Smooth muscle cell (in vitro differentiated cells): Measurements from ENCODE around the gene RACGAP1. TPM values are rescaled to one million over a fixed set of nuclear protein-coding genes. Genes with fewer than 3 reads are reported as not detected.

Experiments
- DNase-seq: peaks from one replicate; lab custom pipeline; 2025; ENCODE audit not compliant: unreplicated experiment; lab: John Stamatoyannopoulos, UW
- H2AFZ ChIP-seq: fragments of 200-600 bp; sonication (generic); 2 replicates; pipeline ENCODE4 v1.6.0; 2016; ENCODE audit warnings: antibody characterized with exemption, low read depth, mild to moderate bottlenecking
- H3F3A ChIP-seq: fragments of 200-600 bp; sonication (generic); 2 replicates; pipeline ENCODE4 v1.6.0; 2017; ENCODE audit warnings: antibody characterized with exemption, low read depth
- H3K27ac ChIP-seq: fragments of 200-600 bp; sonication (generic); 2 replicates; pipeline ENCODE4 v1.5.1; 2016; ENCODE audit warnings: low read depth, mild to moderate bottlenecking
- H3K27me3 ChIP-seq: fragments of 200-600 bp; sonication (generic); 2 replicates; pipeline ENCODE4 v1.6.1; 2016; ENCODE audit warnings: low read depth, mild to moderate bottlenecking
- H3K36me3 ChIP-seq: fragments of 200-600 bp; sonication (generic); 2 replicates; pipeline ENCODE4 v1.5.1; 2016; ENCODE audit warnings: low read depth
- H3K4me1 ChIP-seq: fragments of 200-600 bp; sonication (generic); 2 replicates; pipeline ENCODE4 v1.5.1; 2016; ENCODE audit warnings: low read depth
- H3K4me2 ChIP-seq: fragments of 200-600 bp; sonication (generic); 2 replicates; pipeline ENCODE4 v1.6.0; 2016; ENCODE audit warnings: mild to moderate bottlenecking
- H3K4me3 ChIP-seq: fragments of 200-600 bp; sonication (generic); 2 replicates; pipeline ENCODE4 v1.5.1; 2016; ENCODE audit warnings: mild to moderate bottlenecking
- H3K79me2 ChIP-seq: fragments of 200-600 bp; sonication (generic); 2 replicates; pipeline ENCODE4 v1.6.0; 2016; ENCODE audit warnings: low read depth, mild to moderate bottlenecking
- H3K9ac ChIP-seq: fragments of 200-600 bp; sonication (generic); 2 replicates; pipeline ENCODE4 v1.6.0; 2016; ENCODE audit warnings: low read depth
- H3K9me3 ChIP-seq: fragments of 200-600 bp; sonication (generic); replicated peaks from 2 replicates; pipeline ENCODE4 v1.5.1; 2016; ENCODE audit warnings: low read depth
- H4K20me1 ChIP-seq: fragments of 200-600 bp; sonication (generic); 2 replicates; pipeline ENCODE4 v1.6.0; 2016; ENCODE audit warnings: low read depth
- CTCF ChIP-seq: fragments of 200-600 bp; sonication (generic); IDR thresholded peaks from 2 replicates; pipeline ENCODE4 v1.5.1; 2017; ENCODE audit warnings: borderline replicate concordance, mild to moderate bottlenecking, antibody characterized with exemption; ENCODE audit not compliant: insufficient read depth, poor library complexity, severe bottlenecking
- WGBS: methylation state at CpG from one replicate; pipeline ENCODE4 v1.1.7; 2016; ENCODE audit warnings: low lambda C conversion rate; 5-methylcytosine and 5-hydroxymethylcytosine counted together
- polyA plus RNA-seq: library from polyadenylated mRNA; unstranded; fragments of >200 nt; fragmentation: Nextera tagmentation; extraction: Ambion mirVana; gene quantifications from 2 replicates; pipeline ENCODE4 v1.2.1, GENCODE V29; 2016
- total RNA-seq: library from RNA; depleted of rRNA; stranded (reverse); fragments of >200 nt; gene quantifications from 2 replicates; pipeline ENCODE4 v1.2.3, GENCODE V29; 2014

The RACGAP1 gene
- total and polyA plus RNA-seq, 2 experiments from 2014 or later = 13.7 to 52.3 TPM

DNA sequence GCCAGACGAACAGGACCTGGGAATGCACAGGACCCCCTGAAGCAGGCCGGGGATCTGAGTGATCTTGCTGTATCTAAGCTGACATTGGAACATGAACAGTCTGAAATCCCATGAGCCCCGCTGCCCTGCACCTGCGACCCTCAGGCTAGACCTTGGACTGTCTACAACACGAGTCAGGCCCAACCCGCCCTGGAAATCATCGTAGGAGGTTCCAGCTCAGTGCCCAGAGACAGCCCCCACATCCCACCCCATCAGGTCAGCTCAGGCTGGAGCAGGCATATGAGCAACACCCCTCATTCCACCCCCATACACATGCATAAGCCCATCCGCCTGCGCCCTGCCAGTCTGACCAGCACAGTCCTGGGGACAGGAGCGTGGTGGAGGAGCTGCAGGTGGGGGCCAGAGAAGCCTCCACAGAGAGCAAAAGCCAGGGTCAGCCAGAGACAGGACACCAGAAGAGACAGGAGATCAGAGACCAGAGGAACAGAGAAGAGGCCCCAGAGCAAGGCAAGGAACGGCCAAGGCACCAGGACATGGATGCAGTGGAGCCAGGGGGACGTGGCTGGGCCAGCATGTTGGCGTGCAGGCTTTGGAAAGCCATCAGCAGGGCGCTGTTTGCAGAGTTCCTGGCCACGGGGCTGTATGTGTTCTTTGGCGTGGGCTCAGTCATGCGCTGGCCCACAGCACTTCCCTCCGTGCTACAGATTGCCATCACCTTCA, 52.5 kb downstream of the RACGAP1 start, which contains the start of gene AQP6:
Gene AQP6 (plus strand): TSS at position 307 of the 720 bp plus-strand sequence. CDS start 227 bp downstream, at position 534.
- Histone ChIP-seq H3K27me3 (peaks cover 46% of the 10 kb centered on the region), H3F3A (no peaks in the 10 kb centered on the region), H3K4me1 (no peaks in the 10 kb centered on the region), H3K79me2 (no peaks in the 10 kb centered on the region), H4K20me1 (no peaks in the 10 kb centered on the region), H3K27ac (no peak within 1 kb of the TSS), H3K4me2 (no peak within 1 kb of the TSS), H3K9ac (no peak within 1 kb of the TSS), H3K9me3 (no peaks in the 10 kb centered on the region), H3K36me3 (no peaks in the 10 kb centered on the region), H3K4me3 (no peak within 1 kb of the TSS), H2AFZ (no peak within 1 kb of the TSS)
- TF ChIP-seq CTCF = no peak
- no peak for DNase-seq
- 94% methylated on average over 16 of the region's 18 CpGs for WGBS

DNA sequence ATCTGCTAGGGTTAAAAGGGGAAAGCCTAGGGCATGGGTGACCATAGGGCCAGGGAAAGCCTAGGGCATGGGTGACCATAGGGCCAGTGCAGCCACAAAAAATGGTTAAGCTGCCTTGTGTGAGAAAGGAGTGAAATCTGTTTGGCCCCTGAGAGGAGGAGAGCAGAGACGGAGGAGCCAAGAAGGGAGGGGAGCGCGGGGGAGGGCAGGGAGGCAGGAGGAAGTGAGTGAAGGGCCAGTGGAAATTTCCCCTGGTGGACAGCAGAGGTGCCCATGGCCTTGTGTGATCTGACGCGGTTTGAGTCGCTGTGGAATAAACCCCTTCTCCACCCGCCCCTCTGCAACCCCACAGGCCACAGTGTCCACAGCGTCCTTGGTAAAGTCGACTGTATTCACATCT, 53.2 kb downstream of the RACGAP1 start:
- H3K9ac ChIP-seq = no peak overlapping the region
- H3K27ac ChIP-seq = no peak overlapping the region
- 94% methylated on average over 7 of the region's 9 CpGs for WGBS
- H2AFZ ChIP-seq = no peak overlapping the region
- TF ChIP-seq CTCF = no peak
- H3K36me3 ChIP-seq = no peaks in the 10 kb centered on the region
- H3K4me2 ChIP-seq = no peak overlapping the region
- no peak overlapping the region for H3K4me3 ChIP-seq
- H3K27me3 ChIP-seq = peaks cover 49% of the 10 kb centered on the region
- no peaks in the 10 kb centered on the region for H4K20me1 ChIP-seq
- no peaks in the 10 kb centered on the region for H3K79me2 ChIP-seq
- no peaks in the 10 kb centered on the region for H3F3A ChIP-seq
- no peak for DNase-seq
- no peaks in the 10 kb centered on the region for H3K9me3 ChIP-seq
- no peaks in the 10 kb centered on the region for H3K4me1 ChIP-seq

DNA sequence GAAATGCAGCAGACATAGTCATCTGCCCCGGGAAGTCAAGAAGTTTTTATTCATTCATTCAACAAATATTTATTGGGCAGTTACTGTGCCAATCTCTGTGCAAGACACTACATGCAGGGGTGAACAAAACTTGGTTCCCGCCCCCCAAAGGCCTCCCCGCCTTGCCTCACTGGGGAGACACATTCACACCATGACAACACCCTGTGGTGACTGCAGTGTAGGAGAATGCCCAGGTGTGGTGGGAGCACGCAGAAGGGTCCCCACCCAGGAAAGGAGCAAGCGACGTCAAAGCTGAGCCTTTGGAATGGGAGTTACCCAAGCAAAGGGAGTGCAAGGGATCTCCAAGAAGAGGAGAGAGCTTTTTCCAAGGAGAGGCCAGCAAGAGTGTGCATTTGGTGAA, 54.2 kb downstream of the RACGAP1 start:
- Histone ChIP-seq H3K27ac (no peak overlapping the region), H3F3A (no peaks in the 10 kb centered on the region), H3K4me1 (no peaks in the 10 kb centered on the region), H3K27me3 (peaks cover 51% of the 10 kb centered on the region), H2AFZ (no peak overlapping the region), H3K9ac (no peak overlapping the region), H3K79me2 (no peaks in the 10 kb centered on the region), H3K4me2 (no peak overlapping the region), H3K36me3 (no peaks in the 10 kb centered on the region), H3K4me3 (no peak overlapping the region), H3K9me3 (no peaks in the 10 kb centered on the region), H4K20me1 (no peaks in the 10 kb centered on the region)
- no peak for DNase-seq
- 87% methylated on average over 6 of the region's 6 CpGs for WGBS
- no peak for TF ChIP-seq CTCF

DNA sequence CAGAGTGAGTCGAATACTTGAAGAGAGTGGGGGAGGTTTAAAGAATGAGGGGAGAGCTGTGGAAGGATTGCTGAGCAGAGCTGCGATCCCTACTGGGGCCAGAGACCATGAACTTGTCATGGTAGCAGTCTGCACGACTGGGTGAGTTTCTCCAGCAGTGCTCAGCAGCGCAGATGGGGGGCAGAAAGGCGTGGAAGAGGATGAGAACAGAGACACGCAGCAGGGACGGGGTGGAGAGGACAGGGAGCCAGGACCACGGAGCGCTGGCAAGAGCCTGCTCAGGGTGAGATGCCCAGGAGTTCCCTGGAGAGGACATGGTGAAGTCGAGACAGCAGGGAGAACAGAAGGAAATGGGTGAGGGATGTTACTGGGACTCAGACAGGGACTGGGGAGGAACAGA, 54.6 kb downstream of the RACGAP1 start:
- no peak overlapping the region for H2AFZ ChIP-seq
- H3F3A ChIP-seq = no peaks in the 10 kb centered on the region
- H3K9ac ChIP-seq = no peak overlapping the region
- no peaks in the 10 kb centered on the region for H3K79me2 ChIP-seq
- H3K4me3 ChIP-seq = no peak overlapping the region
- no peak for TF ChIP-seq CTCF
- H3K9me3 ChIP-seq = no peaks in the 10 kb centered on the region
- no peaks in the 10 kb centered on the region for H4K20me1 ChIP-seq
- no peaks in the 10 kb centered on the region for H3K4me1 ChIP-seq
- no peak for DNase-seq
- 71% methylated on average over 10 of the region's 10 CpGs for WGBS
- no peak overlapping the region for H3K4me2 ChIP-seq
- peaks cover 52% of the 10 kb centered on the region for H3K27me3 ChIP-seq
- no peaks in the 10 kb centered on the region for H3K36me3 ChIP-seq
- no peak overlapping the region for H3K27ac ChIP-seq
